KMS-11 (cell line): Measurements from ENCODE around the gene RAPSN.

ENCODE experiments used
- H2AFZ ChIP-seq: fragments of 200-600 bp; sonication (generic); 2 replicates; pipeline ENCODE4 v1.6.1; 2016; ENCODE audit warnings: antibody characterized with exemption, mixed run types, low read depth
- H3K27ac ChIP-seq: fragments of 200-600 bp; sonication (generic); 2 replicates; pipeline ENCODE4 v1.6.1; 2016; ENCODE audit warnings: mild to moderate bottlenecking, mixed run types
- H3K27me3 ChIP-seq: fragments of 200-600 bp; sonication (generic); 2 replicates; pipeline ENCODE4 v1.6.1; 2017; ENCODE audit warnings: mild to moderate bottlenecking, low read depth, mixed run types, moderate library complexity; ENCODE audit not compliant: insufficient read depth
- H3K36me3 ChIP-seq: fragments of 200-600 bp; sonication (generic); 2 replicates; pipeline ENCODE4 v1.6.1; 2017; ENCODE audit warnings: mild to moderate bottlenecking, mixed run types; ENCODE audit not compliant: insufficient read depth
- H3K4me1 ChIP-seq: fragments of 200-600 bp; sonication (generic); 2 replicates; pipeline ENCODE4 v1.6.1; 2016; ENCODE audit warnings: mild to moderate bottlenecking, low read depth, mixed run types; ENCODE audit not compliant: poor library complexity, severe bottlenecking
- H3K4me2 ChIP-seq: fragments of 200-600 bp; sonication (generic); 2 replicates; pipeline ENCODE4 v1.7.0; 2016; ENCODE audit warnings: mild to moderate bottlenecking, mixed run types
- H3K4me3 ChIP-seq: fragments of 200-600 bp; sonication (generic); IDR thresholded peaks from 2 replicates; pipeline ENCODE4 v1.6.1; 2017; ENCODE audit warnings: low read depth, low read length, mixed read lengths; ENCODE audit not compliant: insufficient read depth
- H3K79me2 ChIP-seq: fragments of 200-600 bp; sonication (generic); 2 replicates; pipeline ENCODE4 v1.6.1; 2016; ENCODE audit warnings: low read depth, mixed run types; ENCODE audit not compliant: insufficient read depth
- H3K9ac ChIP-seq: fragments of 200-600 bp; sonication (generic); 2 replicates; pipeline ENCODE4 v1.6.1; 2016; ENCODE audit warnings: mild to moderate bottlenecking, mixed run types
- H4K20me1 ChIP-seq: fragments of 200-600 bp; sonication (generic); 2 replicates; pipeline ENCODE4 v1.6.1; 2016; ENCODE audit warnings: mild to moderate bottlenecking, mixed run types; ENCODE audit not compliant: insufficient read depth
- TF ChIP-seq, protein P1 (sequence below): fragments of 200-600 bp; sonication (generic); conservative IDR thresholded peaks from 2 replicates; pipeline ENCODE4 v1.6.1; 2017; ENCODE audit warnings: low read depth, mild to moderate bottlenecking, antibody characterized with exemption, low read length, moderate library complexity, mixed read lengths

RAPSN gene

GRCh38 chr11:47440054-47440476 lies 8.9 kb downstream of the RAPSN start:
- no peaks in the 10 kb centered on the region for H3K27me3 ChIP-seq
- no peaks in the 10 kb centered on the region for H3K79me2 ChIP-seq
- H4K20me1 ChIP-seq, result no peaks in the 10 kb centered on the region
- no peak overlapping the region for H3K4me3 ChIP-seq
- H3K9ac ChIP-seq, result no peak overlapping the region
- no peak overlapping the region for H2AFZ ChIP-seq
- TF ChIP-seq, protein P1, sequence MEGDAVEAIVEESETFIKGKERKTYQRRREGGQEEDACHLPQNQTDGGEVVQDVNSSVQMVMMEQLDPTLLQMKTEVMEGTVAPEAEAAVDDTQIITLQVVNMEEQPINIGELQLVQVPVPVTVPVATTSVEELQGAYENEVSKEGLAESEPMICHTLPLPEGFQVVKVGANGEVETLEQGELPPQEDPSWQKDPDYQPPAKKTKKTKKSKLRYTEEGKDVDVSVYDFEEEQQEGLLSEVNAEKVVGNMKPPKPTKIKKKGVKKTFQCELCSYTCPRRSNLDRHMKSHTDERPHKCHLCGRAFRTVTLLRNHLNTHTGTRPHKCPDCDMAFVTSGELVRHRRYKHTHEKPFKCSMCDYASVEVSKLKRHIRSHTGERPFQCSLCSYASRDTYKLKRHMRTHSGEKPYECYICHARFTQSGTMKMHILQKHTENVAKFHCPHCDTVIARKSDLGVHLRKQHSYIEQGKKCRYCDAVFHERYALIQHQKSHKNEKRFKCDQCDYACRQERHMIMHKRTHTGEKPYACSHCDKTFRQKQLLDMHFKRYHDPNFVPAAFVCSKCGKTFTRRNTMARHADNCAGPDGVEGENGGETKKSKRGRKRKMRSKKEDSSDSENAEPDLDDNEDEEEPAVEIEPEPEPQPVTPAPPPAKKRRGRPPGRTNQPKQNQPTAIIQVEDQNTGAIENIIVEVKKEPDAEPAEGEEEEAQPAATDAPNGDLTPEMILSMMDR, result no peak
- no peaks in the 10 kb centered on the region for H3K36me3 ChIP-seq
- no peak overlapping the region for H3K4me2 ChIP-seq
- no peak overlapping the region for H3K27ac ChIP-seq
- no peaks in the 10 kb centered on the region for H3K4me1 ChIP-seq

DNA sequence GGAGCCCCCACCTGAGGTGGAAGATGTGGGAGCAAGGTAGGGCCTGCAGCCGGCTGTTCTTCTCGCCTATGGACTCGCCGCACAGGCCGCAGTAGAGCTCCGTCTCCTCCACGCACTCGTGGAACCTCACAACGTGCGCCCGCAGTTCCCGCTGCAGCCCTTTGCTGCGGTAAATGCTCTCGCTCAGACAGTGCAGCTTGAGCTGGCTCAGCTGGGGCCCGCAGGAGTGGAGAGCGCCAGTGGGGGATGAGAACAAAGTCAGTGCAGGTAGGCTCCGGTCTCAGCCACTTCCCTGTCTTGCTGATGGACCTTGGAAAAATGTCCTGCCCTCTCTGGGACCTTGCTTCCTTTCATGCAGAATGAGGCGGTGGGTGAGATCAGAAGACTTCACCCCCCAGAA lies 10.2 kb downstream of the RAPSN start:
- TF ChIP-seq, protein P1, result no peak
- Histone ChIP-seq H3K4me1 (no peaks in the 10 kb centered on the region), H3K79me2 (no peaks in the 10 kb centered on the region), H2AFZ (no peak overlapping the region), H3K4me2 (no peak overlapping the region), H3K27ac (no peak overlapping the region), H4K20me1 (no peaks in the 10 kb centered on the region), H3K4me3 (no peak overlapping the region), H3K27me3 (no peaks in the 10 kb centered on the region), H3K9ac (no peak overlapping the region), H3K36me3 (no peaks in the 10 kb centered on the region)

GRCh38 chr11:47437746-47438418 lies 11.1 kb downstream of the RAPSN start:
- H3K4me1 ChIP-seq, result no peaks in the 10 kb centered on the region
- no peak overlapping the region for H3K9ac ChIP-seq
- H2AFZ ChIP-seq, result no peak overlapping the region
- no peak overlapping the region for H3K4me2 ChIP-seq
- H3K36me3 ChIP-seq, result no peaks in the 10 kb centered on the region
- H3K4me3 ChIP-seq, result no peak overlapping the region
- no peaks in the 10 kb centered on the region for H3K79me2 ChIP-seq
- no peak overlapping the region for H3K27ac ChIP-seq
- no peaks in the 10 kb centered on the region for H3K27me3 ChIP-seq
- TF ChIP-seq, protein P1, result no peak
- no peaks in the 10 kb centered on the region for H4K20me1 ChIP-seq

GRCh38 chr11:47437218-47437745 lies 11.7 kb downstream of the RAPSN start:
- TF ChIP-seq, protein P1, result no peak
- Histone ChIP-seq H3K9ac (no peak overlapping the region), H3K79me2 (no peaks in the 10 kb centered on the region), H3K27me3 (no peaks in the 10 kb centered on the region), H3K4me2 (no peak overlapping the region), H3K4me1 (no peaks in the 10 kb centered on the region), H2AFZ (no peak overlapping the region), H3K36me3 (no peaks in the 10 kb centered on the region), H3K27ac (no peak overlapping the region), H4K20me1 (no peaks in the 10 kb centered on the region), H3K4me3 (no peak overlapping the region)
